Amniotic epithelial cell (primary cell): ENCODE data around the gene TEDC2.
A peak's percentile ranks its signal among the peaks of the same experiment; 100 is the strongest.

ENCODE experiments used
- DNase-seq: peaks from one replicate; pipeline ENCODE4 v3.0.0-alpha.2; 2010; ENCODE audit warnings: low read depth

The TEDC2 gene

GRCh38 chr16:2496223-2497115 lies 36.6 kb downstream of the TEDC2 start:
- DNase-seq: no peak

- no peak for DNase-seq
These were observed 37.3 kb downstream of the TEDC2 start for GRCh38 chr16:2497116-2497630.

GRCh38 chr16:2497695-2498484 lies 38.0 kb downstream of the TEDC2 start:
- no peak for DNase-seq

- no peak for DNase-seq
These were observed 38.8 kb downstream of the TEDC2 start for GRCh38 chr16:2498531-2499253.

GRCh38 chr16:2499454-2499853 lies 39.5 kb downstream of the TEDC2 start:
- no peak for DNase-seq

GRCh38 chr16:2499890-2500429 lies 40.1 kb downstream of the TEDC2 start:
- no peak for DNase-seq

- DNase-seq: no peak
These were observed 40.6 kb downstream of the TEDC2 start for GRCh38 chr16:2500430-2500917.

GRCh38 chr16:2500918-2501750 lies 41.2 kb downstream of the TEDC2 start:
- peak; percentile 87 for DNase-seq

GRCh38 chr16:2501946-2502895 lies 42.3 kb downstream of the TEDC2 start:
- no peak for DNase-seq

GRCh38 chr16:2505695-2506094 lies 45.8 kb downstream of the TEDC2 start:
- no peak for DNase-seq

- DNase-seq: no peak
These were observed 47.2 kb downstream of the TEDC2 start for GRCh38 chr16:2507052-2507659.

- no peak for DNase-seq
These were observed 47.8 kb downstream of the TEDC2 start for GRCh38 chr16:2507665-2508064.

- DNase-seq: no peak
These were observed 49.0 kb downstream of the TEDC2 start for GRCh38 chr16:2508722-2509400.

- peak; percentile 72 for DNase-seq
These were observed 51.4 kb downstream of the TEDC2 start for GRCh38 chr16:2511128-2511800.

- DNase-seq: no peak
These were observed 52.3 kb downstream of the TEDC2 start for GRCh38 chr16:2511996-2512734.

- DNase-seq: no peak
These were observed 53.0 kb downstream of the TEDC2 start for GRCh38 chr16:2512735-2513404.
